Measurements from ENCODE around the gene CBLC.

DNA sequence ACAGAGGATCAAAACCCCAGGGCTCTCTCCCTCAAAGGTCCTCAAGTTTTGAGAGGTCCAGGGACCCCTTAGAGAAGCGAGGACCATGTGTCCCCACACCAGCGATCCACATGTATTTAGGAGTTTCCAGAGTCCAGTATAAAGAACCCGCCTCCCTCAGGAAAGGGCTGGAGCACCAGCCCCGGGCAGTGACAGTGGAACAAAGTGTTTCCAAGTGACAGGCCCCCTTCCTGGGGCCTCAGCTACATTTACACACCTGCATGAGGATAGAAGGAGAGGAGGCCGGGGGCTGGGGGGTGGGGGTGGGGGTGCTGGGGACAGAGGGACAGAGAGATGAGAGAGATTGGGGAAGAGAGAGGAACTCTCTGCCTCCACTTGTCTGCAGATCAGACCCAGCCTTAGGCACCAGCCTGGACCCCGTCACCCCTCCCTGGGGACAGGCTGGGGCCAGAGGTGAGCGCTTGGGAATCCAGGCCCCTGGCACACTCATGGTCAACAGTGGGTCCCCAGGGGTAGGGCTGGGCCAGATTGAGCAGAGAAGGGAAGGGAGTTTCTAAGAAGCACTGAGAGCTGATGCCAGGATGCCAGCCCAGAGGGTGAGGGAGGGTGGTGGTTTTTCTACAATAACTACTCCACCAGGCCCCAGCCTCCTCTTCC, 32.0 kb downstream of the CBLC start:
- TF ChIP-seq FOXK2 (IDR thresholded peaks at IDR 0.05) (no peak), ZNF384 (IDR thresholded peaks at IDR 0.05) (no peak), SUZ12 (IDR thresholded peaks at IDR 0.05) (no peak), FOXA1 (IDR thresholded peaks at IDR 0.05) (no peak), BHLHE40 (IDR thresholded peaks at IDR 0.05; ENCODE audit: borderline replicate concordance) (no peak), TARDBP (IDR thresholded peaks at IDR 0.05) (no peak), HDGF (IDR thresholded peaks at IDR 0.05; ENCODE audit: borderline replicate concordance) (no peak), SP1 (IDR thresholded peaks at IDR 0.05) (no peak), ELF4 (IDR thresholded peaks at IDR 0.05) (no peak), CTBP1 (IDR thresholded peaks at IDR 0.05; ENCODE audit: borderline replicate concordance) (no peak)
- TF ChIP-seq, protein P1, sequence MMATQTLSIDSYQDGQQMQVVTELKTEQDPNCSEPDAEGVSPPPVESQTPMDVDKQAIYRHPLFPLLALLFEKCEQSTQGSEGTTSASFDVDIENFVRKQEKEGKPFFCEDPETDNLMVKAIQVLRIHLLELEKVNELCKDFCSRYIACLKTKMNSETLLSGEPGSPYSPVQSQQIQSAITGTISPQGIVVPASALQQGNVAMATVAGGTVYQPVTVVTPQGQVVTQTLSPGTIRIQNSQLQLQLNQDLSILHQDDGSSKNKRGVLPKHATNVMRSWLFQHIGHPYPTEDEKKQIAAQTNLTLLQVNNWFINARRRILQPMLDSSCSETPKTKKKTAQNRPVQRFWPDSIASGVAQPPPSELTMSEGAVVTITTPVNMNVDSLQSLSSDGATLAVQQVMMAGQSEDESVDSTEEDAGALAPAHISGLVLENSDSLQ (IDR thresholded peaks at IDR 0.05): no peak
